Keratinocyte (primary cell): ENCODE data around the gene GREB1. TPM values are rescaled to one million over a fixed set of nuclear protein-coding genes. Genes with fewer than 3 reads are reported as not detected.

Experiments
- DNase-seq: peaks from one replicate; pipeline ENCODE4 v3.0.0-alpha.2; 2011; ENCODE audit warnings: low read depth, missing footprints, low spot score
- FAIRE-seq: peaks from 2 replicates; lab custom pipeline; 2011; peaks lifted over from hg19 to GRCh38; lab: Jason Lieb, UNC
- H2AFZ ChIP-seq: 2 replicates; pipeline ENCODE4 v1.6.0; 2012; ENCODE audit warnings: low read length, control low read depth, inconsistent platforms; ENCODE audit not compliant: control insufficient read depth
- H3K27ac ChIP-seq: 2 replicates; pipeline ENCODE4 v1.5.1; 2011; ENCODE audit warnings: low read length; ENCODE audit not compliant: control insufficient read depth, insufficient read depth
- H3K27me3 ChIP-seq: 3 replicates; pipeline ENCODE4 v1.6.0; 2011; ENCODE audit warnings: low read length; ENCODE audit not compliant: control insufficient read depth, insufficient read depth; ENCODE audit errors: extremely low read depth
- H3K36me3 ChIP-seq, 2 experiments: 2 replicates in 1 of 2; 3 replicates in 1 of 2; pipeline ENCODE4 v1.5.1; 2011; ENCODE audit warnings: low read length in 2 of 2, mild to moderate bottlenecking in 1 of 2; ENCODE audit not compliant: control insufficient read depth in 2 of 2, insufficient read depth in 2 of 2; ENCODE audit errors: extremely low read depth in 1 of 2
- H3K4me1 ChIP-seq: 3 replicates; pipeline ENCODE4 v1.5.1; 2011; ENCODE audit warnings: low read length; ENCODE audit not compliant: control insufficient read depth, insufficient read depth; ENCODE audit errors: extremely low read depth
- H3K4me2 ChIP-seq: 3 replicates; pipeline ENCODE4 v1.6.0; 2011; ENCODE audit warnings: low read depth, low read length; ENCODE audit not compliant: control insufficient read depth, insufficient read depth; ENCODE audit errors: extremely low read depth
- H3K4me3 ChIP-seq, 3 experiments: fragments of 200-600 bp in 1 of 3; sonication (generic) in 1 of 3; 2 replicates in 2 of 3; 3 replicates in 1 of 3; pipeline ENCODE4 v1.5.1; 2011 to 2016; ENCODE audit warnings: low read length in 3 of 3, mild to moderate bottlenecking in 3 of 3, control low read depth in 2 of 3, inconsistent platforms in 1 of 3, low read depth in 1 of 3, mixed read lengths in 1 of 3, mixed run types in 1 of 3, moderate library complexity in 1 of 3; ENCODE audit not compliant: control insufficient read depth in 2 of 3, insufficient read depth in 2 of 3; ENCODE audit errors: extremely low read depth in 1 of 3
- H3K79me2 ChIP-seq: 2 replicates; pipeline ENCODE4 v1.6.0; 2012; ENCODE audit warnings: low read length; ENCODE audit not compliant: control insufficient read depth, insufficient read depth
- H3K9ac ChIP-seq: 3 replicates; pipeline ENCODE4 v1.6.0; 2011; ENCODE audit warnings: low read length; ENCODE audit not compliant: control insufficient read depth, insufficient read depth; ENCODE audit errors: extremely low read depth
- H3K9me1 ChIP-seq: 3 replicates; pipeline ENCODE4 v1.6.0; 2011; ENCODE audit warnings: low read length; ENCODE audit not compliant: control insufficient read depth, insufficient read depth; ENCODE audit errors: extremely low read depth
- H3K9me3 ChIP-seq: 2 replicates; pipeline ENCODE4 v1.5.1; 2012; ENCODE audit warnings: low read depth, low read length; ENCODE audit not compliant: control insufficient read depth
- H4K20me1 ChIP-seq: 3 replicates; pipeline ENCODE4 v1.6.0; 2011; ENCODE audit warnings: low read length; ENCODE audit not compliant: control insufficient read depth, insufficient read depth; ENCODE audit errors: extremely low read depth
- CTCF ChIP-seq, 3 experiments: IDR thresholded peaks in 1 of 3; conservative IDR thresholded peaks in 1 of 3; optimal IDR thresholded peaks in 1 of 3; 2 replicates in 2 of 3; 3 replicates in 1 of 3; pipeline versions ENCODE3 to v1.5.1; 2011; ENCODE audit warnings: low read length in 3 of 3, mild to moderate bottlenecking in 3 of 3, moderate library complexity in 2 of 3, control low read depth in 1 of 3, inconsistent platforms in 1 of 3; ENCODE audit not compliant: insufficient read depth in 2 of 3; ENCODE audit errors: extremely low read depth in 1 of 3
- EZH2 ChIP-seq: IDR thresholded peaks from one replicate; pipeline ENCODE4 v1.6.1; 2012; ENCODE audit warnings: inconsistent platforms, mild to moderate bottlenecking, low read length, moderate library complexity
- dilution Hi-C: fragments of 300-500 bp; cut with MboI; formaldehyde crosslinking; loops from one replicate; pipeline ENCODE4 v1.7.0; 2020; ENCODE audit warnings: low sequenced_read_pairs; ENCODE audit not compliant: extremely low pct_ligation_motif_present
- polyA plus RNA-seq, 5 experiments: library from polyadenylated mRNA; depleted of rRNA in 3 of 5; stranded (reverse) in 3 of 5; stranded (forward) in 1 of 5; unstranded in 1 of 5; fragments of >200 nt; gene quantifications; 1 replicate in 1 of 5; 2 replicates in 3 of 5; 3 replicates in 1 of 5; pipeline versions ENCODE4 v1.2.1 to v1.2.3, GENCODE V29; 2011 to 2012; ENCODE audit warnings: missing spikeins in 2 of 5, low read depth in 1 of 5, low replicate concordance in 1 of 5

Gene GREB1
- polyA plus RNA-seq, 1 donor (not counting 4 experiments of a cell fraction or from before 2014, with no cell fraction given) = 0.13 TPM

GRCh38 chr2:11564816-11565567 lies 31.1 kb downstream of the GREB1 start:
- Histone ChIP-seq H3K36me3 (no peaks in the 10 kb centered on the region), H3K9me1 (no peaks in the 10 kb centered on the region), H3K27ac (no peak overlapping the region), H3K4me3 (no peak overlapping the region), H3K79me2 (no peaks in the 10 kb centered on the region), H3K4me2 (no peak overlapping the region), H4K20me1 (no peaks in the 10 kb centered on the region), H3K27me3 (peaks cover 4% of the 10 kb centered on the region), H3K9ac (no peak overlapping the region), H2AFZ (no peak overlapping the region), H3K9me3 (no peaks in the 10 kb centered on the region), H3K4me1 (peaks cover 8% of the 10 kb centered on the region)
- dilution Hi-C loops = no loop called here
- TF ChIP-seq CTCF (optimal IDR thresholded peaks at IDR 0.05 in 1 of 3, IDR thresholded peaks at IDR 0.05 in 1 of 3, conservative IDR thresholded peaks at IDR 0.05 in 1 of 3; ENCODE audit: extremely low read depth in 1 of 3, insufficient read depth in 2 of 3, low read length in 3 of 3) (no peak), EZH2 (no peak)
- DNase-seq (no peak), FAIRE-seq (no peak)

- no peaks in the 10 kb centered on the region for H3K9me1 ChIP-seq
- no peaks in the 10 kb centered on the region for H3K79me2 ChIP-seq
- H3K9me3 ChIP-seq = no peaks in the 10 kb centered on the region
- H3K27me3 ChIP-seq = peaks cover 4% of the 10 kb centered on the region
- H3K36me3 ChIP-seq = no peaks in the 10 kb centered on the region
- H2AFZ ChIP-seq = no peak overlapping the region
- no peak for TF ChIP-seq EZH2
- no peak for TF ChIP-seq CTCF (optimal IDR thresholded peaks at IDR 0.05 in 1 of 3, IDR thresholded peaks at IDR 0.05 in 1 of 3, conservative IDR thresholded peaks at IDR 0.05 in 1 of 3; ENCODE audit: extremely low read depth in 1 of 3, insufficient read depth in 2 of 3, low read length in 3 of 3)
- H3K4me2 ChIP-seq = no peak overlapping the region
- FAIRE-seq (no peak), DNase-seq (no peak)
- H3K9ac ChIP-seq = no peak overlapping the region
- H3K27ac ChIP-seq = no peak overlapping the region
- H3K4me3 ChIP-seq = no peak overlapping the region
- H3K4me1 ChIP-seq = peaks cover 8% of the 10 kb centered on the region
- dilution Hi-C loops = no loop called here
- no peaks in the 10 kb centered on the region for H4K20me1 ChIP-seq
These were observed 32.5 kb downstream of the GREB1 start for GRCh38 chr2:11566383-11566782.
